Breast epithelium (tissue), 4 donors: ENCODE results near the gene DPH1. TPM values are rescaled to one million over a fixed set of nuclear protein-coding genes. Genes with fewer than 3 reads are reported as not detected.
A peak's percentile ranks its signal among the peaks of the same experiment; 100 is the strongest.

Experiments
- DNase-seq, 2 donors: peaks; one replicate each; pipeline ENCODE4 v3.0.0-alpha.2; 2019; ENCODE audit warnings: low spot score in 2 of 2
- H3K27ac ChIP-seq, 2 donors: fragments of 200-600 bp; sonication (generic) in 1 of 2; one replicate each; pipeline ENCODE4 v1.5.1; 2016 to 2019; ENCODE audit warnings: mild to moderate bottlenecking in 1 of 2
- H3K27me3 ChIP-seq, 2 donors: fragments of 200-600 bp; sonication (generic) in 1 of 2; one replicate each; pipeline versions ENCODE4 v1.5.1 to v1.6.0; 2017 to 2019; ENCODE audit warnings: control low read depth in 1 of 2, mild to moderate bottlenecking in 1 of 2
- H3K36me3 ChIP-seq: fragments of 200-600 bp; one replicate; pipeline ENCODE4 v1.5.1; 2019
- H3K4me1 ChIP-seq, 2 donors: fragments of 200-600 bp; sonication (generic); one replicate each; pipeline ENCODE4 v1.5.1; 2016 to 2019; ENCODE audit warnings: control low read depth in 1 of 2
- H3K4me3 ChIP-seq, 3 donors: fragments of 200-600 bp; sonication (generic); 1 replicate in 2 of 3; 2 replicates in 1 of 3; pipeline ENCODE4 v1.5.1; 2016 to 2019; ENCODE audit warnings: mild to moderate bottlenecking in 3 of 3, moderate library complexity in 2 of 3
- H3K9me3 ChIP-seq, 2 donors: fragments of 200-600 bp; sonication (generic) in 1 of 2; one replicate each; pipeline ENCODE4 v1.5.1; 2016 to 2019; ENCODE audit warnings: control low read depth in 1 of 2
- CTCF ChIP-seq, 3 donors: fragments of 450-650 bp; IDR thresholded peaks; one replicate each; pipeline ENCODE4 v1.5.1; 2016 to 2017; ENCODE audit warnings: antibody characterized with exemption in 3 of 3, mild to moderate bottlenecking in 3 of 3, moderate library complexity in 3 of 3
- POLR2A ChIP-seq: fragments of 450-650 bp; IDR thresholded peaks from one replicate; pipeline ENCODE4 v1.6.1; 2016; ENCODE audit warnings: antibody characterized with exemption, mild to moderate bottlenecking, moderate library complexity
- POLR2AphosphoS5 ChIP-seq, 3 donors: sonication (generic); formaldehyde crosslinking; IDR thresholded peaks; one replicate each; pipeline ENCODE4 v1.6.1; 2017; ENCODE audit warnings: antibody characterized with exemption in 3 of 3
- intact Hi-C: fragments of 100-400 bp; cut with DNase I; formaldehyde crosslinking; loops from one replicate; pipeline ENCODE4 v1.15.1; 2023; ENCODE audit warnings: low total_unique reads
- total RNA-seq, 3 donors: library from RNA; depleted of rRNA; stranded (reverse); fragments of >200 nt; gene quantifications; one replicate each; pipeline ENCODE4 v1.1.0, GENCODE V29; 2016

The DPH1 gene
- total RNA-seq, 3 donors from 2014 or later, result 28.3 to 66.6 (median 55.7) TPM

- Histone ChIP-seq H3K36me3 (no peaks in the 10 kb centered on the region), H3K4me1 (peaks cover 11 to 12% of the 10 kb centered on the region in 2 donors)
Measured at GRCh38 chr17:2067048-2067561, 37.2 kb downstream of the DPH1 start.

GRCh38 chr17:2067608-2068024 lies 37.7 kb downstream of the DPH1 start:
- H3K27ac ChIP-seq, result peak overlapping the region; percentile 78 to 89

More at GRCh38 chr17:2067048-2067561, 37.2 kb downstream of the DPH1 start:
- H3K27me3 ChIP-seq, result no peaks in the 10 kb centered on the region
- intact Hi-C loops, result no loop called here
- TF ChIP-seq CTCF (IDR thresholded peaks at IDR 0.05), result no peak
- no peaks in the 10 kb centered on the region for H3K9me3 ChIP-seq
- no peak overlapping the region for H3K4me3 ChIP-seq
- H3K27ac ChIP-seq, result peak overlapping the region; percentile 78 to 89
- DNase-seq, result no peak

GRCh38 chr17:2068031-2068518 lies 38.1 kb downstream of the DPH1 start:
- intact Hi-C loops, result no loop called here
- no peak for TF ChIP-seq CTCF (IDR thresholded peaks at IDR 0.05)
- TF ChIP-seq POLR2AphosphoS5 (IDR thresholded peaks at IDR 0.05), result no peak
- no peak for TF ChIP-seq POLR2A
- peaks cover 11 to 12% of the 10 kb centered on the region in 2 donors for H3K4me1 ChIP-seq
- no peaks in the 10 kb centered on the region for H3K27me3 ChIP-seq
- no peak for DNase-seq
- H3K9me3 ChIP-seq, result no peaks in the 10 kb centered on the region
- H3K4me3 ChIP-seq, result no peak overlapping the region
- H3K27ac ChIP-seq, result peak overlapping the region; percentile 78 to 89
- H3K36me3 ChIP-seq, result no peaks in the 10 kb centered on the region

More at GRCh38 chr17:2067608-2068024, 37.7 kb downstream of the DPH1 start:
- no peak for DNase-seq
- TF ChIP-seq POLR2A (no peak), POLR2AphosphoS5 (IDR thresholded peaks at IDR 0.05) (peak in 2 of 3 donors; percentile 39 to 54)
- no peak overlapping the region for H3K4me3 ChIP-seq
- no peaks in the 10 kb centered on the region for H3K9me3 ChIP-seq
- H3K4me1 ChIP-seq, result peaks cover 11 to 12% of the 10 kb centered on the region in 2 donors
- intact Hi-C loops, result no loop called here
- H3K36me3 ChIP-seq, result no peaks in the 10 kb centered on the region
- no peaks in the 10 kb centered on the region for H3K27me3 ChIP-seq

- no peak for DNase-seq
- H3K27me3 ChIP-seq, result no peaks in the 10 kb centered on the region
- no peaks in the 10 kb centered on the region for H3K9me3 ChIP-seq
- peaks cover 11 to 12% of the 10 kb centered on the region in 2 donors for H3K4me1 ChIP-seq
- TF ChIP-seq POLR2A, result no peak
- TF ChIP-seq POLR2AphosphoS5 (IDR thresholded peaks at IDR 0.05), result no peak
- TF ChIP-seq CTCF (IDR thresholded peaks at IDR 0.05), result no peak
- intact Hi-C loops, result no loop called here
- peak overlapping the region; percentile 78 to 89 for H3K27ac ChIP-seq
- H3K36me3 ChIP-seq, result no peaks in the 10 kb centered on the region
- no peak overlapping the region for H3K4me3 ChIP-seq
Measured at GRCh38 chr17:2068519-2069051, 38.6 kb downstream of the DPH1 start.

- no peak overlapping the region for H3K4me3 ChIP-seq
- TF ChIP-seq CTCF (IDR thresholded peaks at IDR 0.05) (no peak), POLR2AphosphoS5 (IDR thresholded peaks at IDR 0.05) (no peak), POLR2A (no peak)
- no peak for DNase-seq
- no peaks in the 10 kb centered on the region for H3K9me3 ChIP-seq
- intact Hi-C loops, result no loop called here
- H3K27me3 ChIP-seq, result no peaks in the 10 kb centered on the region
- peaks cover 11 to 12% of the 10 kb centered on the region in 2 donors for H3K4me1 ChIP-seq
- no peaks in the 10 kb centered on the region for H3K36me3 ChIP-seq
- peak overlapping the region; percentile 61 to 83 for H3K27ac ChIP-seq
Measured at GRCh38 chr17:2070241-2071023, 40.5 kb downstream of the DPH1 start.
